Small intestine (tissue), 7 donors: ENCODE results near the gene KCP. TPM values are rescaled to one million over a fixed set of nuclear protein-coding genes. Genes with fewer than 3 reads are reported as not detected.

Experiments
- DNase-seq, 2 donors: peaks; one replicate each; pipeline versions ENCODE4 v3.0.0 to v3.0.0-alpha.2; 2013
- FAIRE-seq: peaks from 2 replicates; lab custom pipeline; 2012; peaks lifted over from hg19 to GRCh38; lab: Jason Lieb, UNC
- H3K27ac ChIP-seq, 3 donors: one replicate each; pipeline ENCODE4 v1.5.1; 2013; ENCODE audit warnings: low read length in 2 of 3, mild to moderate bottlenecking in 2 of 3, control low read depth in 1 of 3, inconsistent platforms in 1 of 3, low read depth in 1 of 3, moderate library complexity in 1 of 3
- H3K27me3 ChIP-seq, 3 donors: one replicate each; pipeline ENCODE4 v1.6.1; 2013; ENCODE audit warnings: low read length in 3 of 3, inconsistent platforms in 1 of 3; ENCODE audit not compliant: control insufficient read depth in 3 of 3, insufficient read depth in 3 of 3
- H3K36me3 ChIP-seq, 3 donors: one replicate each; pipeline ENCODE4 v1.6.1; 2013; ENCODE audit warnings: low read length in 3 of 3, inconsistent platforms in 1 of 3, low read depth in 1 of 3, mild to moderate bottlenecking in 1 of 3, moderate library complexity in 1 of 3; ENCODE audit not compliant: control insufficient read depth in 3 of 3, insufficient read depth in 2 of 3
- H3K4me1 ChIP-seq, 3 donors: one replicate each; pipeline ENCODE4 v1.6.1; 2013; ENCODE audit warnings: low read length in 2 of 3, inconsistent platforms in 1 of 3, low read depth in 1 of 3, mild to moderate bottlenecking in 1 of 3, moderate library complexity in 1 of 3; ENCODE audit not compliant: control insufficient read depth in 3 of 3, insufficient read depth in 2 of 3
- H3K4me3 ChIP-seq, 3 donors: one replicate each; pipeline ENCODE4 v1.5.1; 2013; ENCODE audit warnings: low read length in 3 of 3, control low read depth in 1 of 3, inconsistent platforms in 1 of 3, low read depth in 1 of 3, mild to moderate bottlenecking in 1 of 3, moderate library complexity in 1 of 3
- H3K9me3 ChIP-seq, 2 donors: one replicate each; pipeline ENCODE4 v1.6.1; 2013; ENCODE audit warnings: low read depth in 1 of 2, low read length in 1 of 2; ENCODE audit not compliant: control insufficient read depth in 2 of 2, insufficient read depth in 1 of 2
- WGBS, 3 donors: extraction: QIAGEN DNeasy Blood & Tissue Kit; methylation state at CpG; one replicate each; pipeline ENCODE4 v1.1.7; 2013; 5-methylcytosine and 5-hydroxymethylcytosine counted together
- polyA plus RNA-seq, 4 donors: library from polyadenylated mRNA; stranded (reverse) in 3 of 4; unstranded in 1 of 4; fragments of 200-250 nt in 3 of 4; fragments of 120-200 nt in 1 of 4; gene quantifications; one replicate each; pipeline versions ENCODE4 v1.2.1 to v1.2.3, GENCODE V29; 2013
- donor health status: healthy with polysubstance abuse.
- donor health status: control.
- donor health status: control.
- donor health status: Bipolar disorder and iron deficiency.
- donor health status: healthy.

Gene KCP
- polyA plus RNA-seq, 4 donors = 0.52 to 5.1 (median 1.9) TPM

GRCh38 chr7:128831994-128832879 is 78.3 kb downstream of the KCP start:
- peak in 1 of 2 donors; percentile 37 for DNase-seq
- no peak for FAIRE-seq
- Histone ChIP-seq H3K27ac (peak overlapping the region in 2 of 3 donors; percentile 55 to 80), H3K4me1 (peaks cover 0 to 56% (median 0%) of the 10 kb centered on the region in 3 donors), H3K27me3 (peaks cover 0 to 40% (median 9%) of the 10 kb centered on the region in 3 donors), H3K9me3 (no peaks in the 10 kb centered on the region), H3K4me3 (peak overlapping the region in 1 of 3 donors; percentile 71), H3K36me3 (peaks cover 0 to 24% (median 0%) of the 10 kb centered on the region in 3 donors)
- 14 to 23% (median 19%) methylated on average over 19 to 22 of the region's 22 CpGs for WGBS, 3 donors

- WGBS, 3 donors = 9% methylated on average over 22 to 33 of the region's 33 CpGs
- peak overlapping the region in 2 of 3 donors; percentile 27 to 71 for H3K27ac ChIP-seq
- H3K9me3 ChIP-seq = no peaks in the 10 kb centered on the region
- H3K36me3 ChIP-seq = peaks cover 0 to 15% (median 0%) of the 10 kb centered on the region in 3 donors
- DNase-seq (peak in 1 of 2 donors; percentile 56), FAIRE-seq (no peak)
- H3K27me3 ChIP-seq = peaks cover 0 to 40% (median 9%) of the 10 kb centered on the region in 3 donors
- peaks cover 0 to 65% (median 0%) of the 10 kb centered on the region in 3 donors for H3K4me1 ChIP-seq
- H3K4me3 ChIP-seq = peak overlapping the region in 1 of 3 donors; percentile 71
These were observed 79.1 kb downstream of the KCP start for GRCh38 chr7:128831178-128831993.

DNA sequence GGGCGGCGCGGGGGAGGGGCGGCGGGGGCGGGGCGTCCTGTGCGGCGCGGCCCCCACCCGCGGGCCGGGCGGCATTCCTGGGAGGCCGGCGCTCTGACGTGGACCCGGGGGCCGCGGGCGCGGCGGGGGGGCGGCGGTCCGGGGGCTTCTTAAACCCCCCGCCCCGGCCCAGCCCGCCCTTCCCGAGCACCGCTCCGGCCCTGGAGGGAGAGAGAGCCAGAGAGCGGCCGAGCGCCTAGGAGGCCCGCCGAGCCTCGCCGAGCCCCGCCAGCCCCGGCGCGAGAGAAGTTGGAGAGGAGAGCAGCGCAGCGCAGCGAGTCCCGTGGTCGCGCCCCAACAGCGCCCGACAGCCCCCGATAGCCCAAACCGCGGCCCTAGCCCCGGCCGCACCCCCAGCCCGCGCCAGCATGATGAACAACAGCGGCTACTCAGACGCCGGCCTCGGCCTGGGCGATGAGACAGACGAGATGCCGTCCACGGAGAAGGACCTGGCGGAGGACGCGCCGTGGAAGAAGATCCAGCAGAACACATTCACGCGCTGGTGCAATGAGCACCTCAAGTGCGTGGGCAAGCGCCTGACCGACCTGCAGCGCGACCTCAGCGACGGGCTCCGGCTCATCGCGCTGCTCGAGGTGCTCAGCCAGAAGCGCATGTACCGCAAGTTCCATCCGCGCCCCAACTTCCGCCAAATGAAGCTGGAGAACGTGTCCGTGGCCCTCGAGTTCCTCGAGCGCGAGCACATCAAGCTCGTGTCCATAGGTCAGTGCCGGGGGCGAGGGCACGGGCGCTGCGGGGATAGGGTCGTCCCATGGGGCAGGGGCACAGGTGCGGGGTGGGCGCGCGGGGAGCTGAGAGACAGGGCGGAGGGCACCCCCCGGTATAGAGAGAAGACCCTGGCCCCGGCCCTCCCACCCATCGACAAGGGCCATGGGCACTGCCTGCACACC is 80.0 kb downstream of the KCP start, which contains the start of gene FLNC:
TSS of gene FLNC (plus strand) at position 176 of the 947 bp plus-strand sequence. CDS start at position 408, 232 bp downstream.
- peaks cover 0 to 40% (median 9%) of the 10 kb centered on the region in 3 donors for H3K27me3 ChIP-seq
- H3K27ac ChIP-seq = peak within 1 kb of the TSS in 2 of 3 donors; percentile 27 to 79
- peaks cover 0 to 6% (median 0%) of the 10 kb centered on the region in 3 donors for H3K36me3 ChIP-seq
- no peaks in the 10 kb centered on the region for H3K9me3 ChIP-seq
- peaks cover 0 to 67% (median 0%) of the 10 kb centered on the region in 3 donors for H3K4me1 ChIP-seq
- no peak for FAIRE-seq
- WGBS, 3 donors = 2 to 3% (median 2%) methylated on average over 73 to 109 of the region's 109 CpGs
- DNase-seq = peak in 1 of 2 donors; percentile 82
- H3K4me3 ChIP-seq = peak within 1 kb of the TSS; percentile 41 to 71 (median 43)

- peak in 1 of 2 donors; percentile 61 for DNase-seq
- peak overlapping the region in 1 of 3 donors; percentile 79 for H3K27ac ChIP-seq
- 21 to 24% (median 23%) methylated on average over 11 to 13 of the region's 13 CpGs for WGBS, 3 donors
These were observed 80.9 kb downstream of the KCP start for GRCh38 chr7:128829391-128830166.

GRCh38 chr7:128827971-128828711 is 82.4 kb downstream of the KCP start:
- DNase-seq (peak; percentile 32 to 89), FAIRE-seq (no peak)
- H3K4me1 ChIP-seq = peaks cover 0 to 62% (median 0%) of the 10 kb centered on the region in 3 donors
- peaks cover 0 to 36% (median 9%) of the 10 kb centered on the region in 3 donors for H3K27me3 ChIP-seq
- H3K27ac ChIP-seq = peak overlapping the region in 1 of 3 donors; percentile 89
- 48 to 66% (median 49%) methylated on average over 10 of the region's 10 CpGs for WGBS, 3 donors
- no peaks in the 10 kb centered on the region for H3K36me3 ChIP-seq
- H3K4me3 ChIP-seq = no peak overlapping the region
- H3K9me3 ChIP-seq = no peaks in the 10 kb centered on the region

More at GRCh38 chr7:128829391-128830166, 80.9 kb downstream of the KCP start:
- peaks cover 0 to 40% (median 9%) of the 10 kb centered on the region in 3 donors for H3K27me3 ChIP-seq
- H3K36me3 ChIP-seq = no peaks in the 10 kb centered on the region
- H3K4me3 ChIP-seq = peak overlapping the region in 2 of 3 donors; percentile 38 to 41
- FAIRE-seq = no peak
- H3K4me1 ChIP-seq = peaks cover 0 to 67% (median 0%) of the 10 kb centered on the region in 3 donors
- no peaks in the 10 kb centered on the region for H3K9me3 ChIP-seq

DNA sequence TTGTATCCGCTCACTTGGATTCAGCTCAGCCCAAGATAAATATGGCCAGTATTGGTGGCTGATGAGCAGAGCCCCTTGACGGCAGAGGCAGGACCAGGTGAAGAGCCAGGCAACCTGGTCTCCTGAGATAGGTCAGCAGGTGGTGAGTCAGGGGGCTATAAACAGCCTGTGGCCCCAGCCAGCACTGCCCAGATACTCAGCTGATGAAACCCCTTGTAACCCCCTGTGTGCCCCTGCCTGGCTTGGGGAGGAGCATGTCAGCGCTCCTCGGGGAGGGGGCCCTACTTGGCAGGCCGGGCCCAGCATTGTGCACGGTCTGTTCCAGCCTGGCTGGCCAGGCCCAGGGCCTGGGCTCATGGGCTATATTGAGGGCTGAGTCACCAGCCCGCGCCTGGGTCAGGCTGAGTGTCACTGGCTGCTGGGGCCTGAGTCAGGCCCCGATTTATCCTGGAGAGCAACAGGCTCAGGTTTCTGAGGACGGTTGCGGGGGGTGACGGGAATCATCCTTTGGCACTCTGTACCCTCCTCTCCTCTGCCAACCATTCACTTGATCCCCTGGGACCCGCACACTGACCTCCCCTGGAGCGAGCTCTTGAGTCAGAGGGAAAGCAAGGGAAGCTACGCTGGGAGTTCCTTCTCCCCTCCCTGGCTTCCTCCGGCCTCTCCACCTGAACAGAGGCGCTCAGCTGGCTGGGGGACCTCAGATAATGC is 83.1 kb downstream of the KCP start:
- Histone ChIP-seq H3K27ac (peak overlapping the region in 1 of 3 donors; percentile 89), H3K27me3 (peaks cover 0 to 28% (median 9%) of the 10 kb centered on the region in 3 donors), H3K36me3 (no peaks in the 10 kb centered on the region), H3K9me3 (no peaks in the 10 kb centered on the region), H3K4me1 (peaks cover 0 to 54% (median 0%) of the 10 kb centered on the region in 3 donors), H3K4me3 (no peak overlapping the region)
- 86 to 90% (median 87%) methylated on average over 16 to 17 of the region's 17 CpGs for WGBS, 3 donors
- FAIRE-seq = no peak
- peak in 1 of 2 donors; percentile 56 for DNase-seq
